OCI-LY1 (cell line): ENCODE data around the gene REPS2.
"Not testable (repeated sequence)": the region's sequence is repeated elsewhere in the genome, so short reads cannot be mapped to it uniquely, and the experiment has no call there.

ENCODE experiments used
- H2AFZ ChIP-seq: fragments of 200-600 bp; sonication (generic), shearing (Covaris generic); 2 replicates; pipeline ENCODE4 v1.6.0; 2014; ENCODE audit warnings: antibody characterized with exemption, mild to moderate bottlenecking, low read length
- H3F3A ChIP-seq: fragments of 200-600 bp; sonication (generic), shearing (Covaris generic); 2 replicates; pipeline ENCODE4 v1.6.0; 2014; ENCODE audit warnings: mild to moderate bottlenecking, antibody characterized with exemption, low read length, moderate library complexity; ENCODE audit not compliant: insufficient read depth
- H3K27ac ChIP-seq: fragments of 200-600 bp; sonication (generic); 2 replicates; pipeline ENCODE4 v1.5.1; 2014; ENCODE audit warnings: low read length, mixed run types, mild to moderate bottlenecking, low read depth; ENCODE audit not compliant: poor library complexity, severe bottlenecking
- H3K27me3 ChIP-seq: fragments of 200-600 bp; sonication (generic); 2 replicates; pipeline ENCODE4 v1.6.0; 2014; ENCODE audit warnings: antibody characterized with exemption, mild to moderate bottlenecking, low read length, moderate library complexity; ENCODE audit not compliant: insufficient read depth
- H3K36me3 ChIP-seq: fragments of 200-600 bp; sonication (generic); 2 replicates; pipeline ENCODE4 v1.6.1; 2014; ENCODE audit warnings: mild to moderate bottlenecking, antibody characterized with exemption, low read length, moderate library complexity, mixed read lengths; ENCODE audit not compliant: insufficient read depth
- H3K4me1 ChIP-seq: fragments of 200-600 bp; sonication (generic); 2 replicates; pipeline ENCODE4 v1.5.1; 2014; ENCODE audit warnings: mild to moderate bottlenecking, low read length, moderate library complexity; ENCODE audit not compliant: insufficient read depth, severe bottlenecking
- H3K4me2 ChIP-seq: fragments of 200-600 bp; sonication (generic), shearing (Covaris generic); 2 replicates; pipeline ENCODE4 v1.6.1; 2014; ENCODE audit warnings: low read length
- H3K4me3 ChIP-seq: fragments of 200-600 bp; sonication (generic); 2 replicates; pipeline ENCODE4 v1.5.1; 2014; ENCODE audit warnings: low read length, low read depth, mild to moderate bottlenecking, mixed read lengths; ENCODE audit not compliant: poor library complexity, severe bottlenecking
- H3K79me2 ChIP-seq: fragments of 200-600 bp; shearing (Covaris generic); 2 replicates; pipeline ENCODE4 v1.6.1; 2016; ENCODE audit warnings: mixed run types, low read length, mixed read lengths; ENCODE audit not compliant: insufficient read depth
- H3K9ac ChIP-seq: fragments of 200-600 bp; sonication (generic), shearing (Covaris generic); 2 replicates; pipeline ENCODE4 v1.6.1; 2014; ENCODE audit warnings: mild to moderate bottlenecking, low read length, mixed read lengths
- H3K9me2 ChIP-seq: fragments of 200-600 bp; sonication (generic), shearing (Covaris generic); 2 replicates; pipeline ENCODE4 v1.6.1; 2014; ENCODE audit warnings: low read depth, mild to moderate bottlenecking, low read length, mixed read lengths
- H3K9me3 ChIP-seq: fragments of 200-600 bp; shearing (Covaris generic); 2 replicates; pipeline ENCODE4 v1.6.1; 2014; ENCODE audit warnings: low read length, mixed read lengths
- H4K20me1 ChIP-seq: fragments of 200-600 bp; sonication (generic), shearing (Covaris generic); 2 replicates; pipeline ENCODE4 v1.6.0; 2016; ENCODE audit warnings: mild to moderate bottlenecking, low read length; ENCODE audit not compliant: insufficient read depth
- EZH2 ChIP-seq: fragments of 200-600 bp; sonication (generic), shearing (Covaris generic); IDR thresholded peaks from 2 replicates; pipeline ENCODE4 v1.8.0; 2017; ENCODE audit warnings: borderline replicate concordance, mixed run types, mild to moderate bottlenecking, antibody characterized with exemption, low read length, moderate library complexity, mixed read lengths
- TF ChIP-seq, protein P1 (sequence below): fragments of 200-600 bp; sonication (generic), shearing (Covaris generic); IDR thresholded peaks from 2 replicates; pipeline ENCODE4 v1.5.1; 2017; ENCODE audit warnings: mild to moderate bottlenecking, antibody characterized with exemption, low read length, moderate library complexity, mixed read lengths

REPS2 gene

DNA sequence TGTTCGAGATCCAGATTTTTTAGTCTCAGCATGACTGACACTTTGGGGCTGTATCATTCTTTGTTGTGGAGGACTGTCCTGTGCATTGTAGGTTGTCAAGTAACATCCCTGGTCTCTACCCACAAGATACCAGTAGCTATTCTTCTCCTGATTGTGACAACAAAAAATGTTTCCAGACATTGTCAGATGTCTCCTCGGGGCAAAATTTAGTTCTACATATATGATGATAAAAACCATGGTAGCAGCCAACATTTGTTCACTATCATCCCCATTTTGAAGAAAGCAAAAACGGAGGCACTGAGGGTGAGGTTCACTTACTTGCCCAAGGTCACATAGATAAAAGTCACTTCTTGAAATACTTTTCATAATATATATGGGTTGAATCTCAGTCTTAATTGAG is 11.3 kb downstream of the REPS2 start:
- no peak overlapping the region for H3K4me3 ChIP-seq
- no peaks in the 10 kb centered on the region for H4K20me1 ChIP-seq

DNA sequence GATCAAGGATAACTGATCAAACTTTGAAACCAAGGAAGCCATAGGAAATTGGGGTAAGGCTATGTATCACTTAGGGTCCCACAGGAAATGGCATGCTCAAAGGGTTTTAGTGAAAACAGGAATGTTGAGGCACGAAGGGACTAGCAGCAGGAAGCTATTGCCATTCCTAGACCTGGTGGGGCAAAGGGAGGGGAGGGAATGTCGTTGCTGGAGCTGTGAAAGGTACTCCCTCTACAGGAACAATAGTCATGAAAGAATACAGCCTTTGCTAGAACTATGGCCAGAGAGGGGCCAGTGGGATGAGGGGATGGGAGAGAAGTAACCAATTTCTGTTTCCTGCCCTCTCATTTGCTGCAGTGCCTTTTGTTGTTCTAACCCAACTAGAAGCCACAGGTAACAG is 11.9 kb downstream of the REPS2 start:
- H3K36me3 ChIP-seq: no peaks in the 10 kb centered on the region
- H3K9ac ChIP-seq: no peak overlapping the region
- no peaks in the 10 kb centered on the region for H4K20me1 ChIP-seq
- no peak overlapping the region for H3K4me3 ChIP-seq
- TF ChIP-seq EZH2: no peak
- TF ChIP-seq, protein P1, sequence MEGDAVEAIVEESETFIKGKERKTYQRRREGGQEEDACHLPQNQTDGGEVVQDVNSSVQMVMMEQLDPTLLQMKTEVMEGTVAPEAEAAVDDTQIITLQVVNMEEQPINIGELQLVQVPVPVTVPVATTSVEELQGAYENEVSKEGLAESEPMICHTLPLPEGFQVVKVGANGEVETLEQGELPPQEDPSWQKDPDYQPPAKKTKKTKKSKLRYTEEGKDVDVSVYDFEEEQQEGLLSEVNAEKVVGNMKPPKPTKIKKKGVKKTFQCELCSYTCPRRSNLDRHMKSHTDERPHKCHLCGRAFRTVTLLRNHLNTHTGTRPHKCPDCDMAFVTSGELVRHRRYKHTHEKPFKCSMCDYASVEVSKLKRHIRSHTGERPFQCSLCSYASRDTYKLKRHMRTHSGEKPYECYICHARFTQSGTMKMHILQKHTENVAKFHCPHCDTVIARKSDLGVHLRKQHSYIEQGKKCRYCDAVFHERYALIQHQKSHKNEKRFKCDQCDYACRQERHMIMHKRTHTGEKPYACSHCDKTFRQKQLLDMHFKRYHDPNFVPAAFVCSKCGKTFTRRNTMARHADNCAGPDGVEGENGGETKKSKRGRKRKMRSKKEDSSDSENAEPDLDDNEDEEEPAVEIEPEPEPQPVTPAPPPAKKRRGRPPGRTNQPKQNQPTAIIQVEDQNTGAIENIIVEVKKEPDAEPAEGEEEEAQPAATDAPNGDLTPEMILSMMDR: no peak
- H3K4me1 ChIP-seq: no peaks in the 10 kb centered on the region
- no peaks in the 10 kb centered on the region for H3F3A ChIP-seq
- no peaks in the 10 kb centered on the region for H3K79me2 ChIP-seq
- H3K9me2 ChIP-seq: no peaks in the 10 kb centered on the region
- H3K9me3 ChIP-seq: no peaks in the 10 kb centered on the region
- no peak overlapping the region for H2AFZ ChIP-seq
- H3K27ac ChIP-seq: no peak overlapping the region
- no peak overlapping the region for H3K4me2 ChIP-seq
- no peaks in the 10 kb centered on the region for H3K27me3 ChIP-seq

More for the DNA sequence above, 11.3 kb downstream of the REPS2 start:
- Histone ChIP-seq H3K27me3 (no peaks in the 10 kb centered on the region), H3K9me2 (no peaks in the 10 kb centered on the region), H3K4me2 (no peak overlapping the region), H3F3A (no peaks in the 10 kb centered on the region), H2AFZ (no peak overlapping the region), H3K27ac (no peak overlapping the region), H3K9ac (no peak overlapping the region), H3K9me3 (no peaks in the 10 kb centered on the region), H3K4me1 (no peaks in the 10 kb centered on the region), H3K79me2 (no peaks in the 10 kb centered on the region), H3K36me3 (no peaks in the 10 kb centered on the region)
- no peak for TF ChIP-seq EZH2
- TF ChIP-seq, protein P1: no peak

DNA sequence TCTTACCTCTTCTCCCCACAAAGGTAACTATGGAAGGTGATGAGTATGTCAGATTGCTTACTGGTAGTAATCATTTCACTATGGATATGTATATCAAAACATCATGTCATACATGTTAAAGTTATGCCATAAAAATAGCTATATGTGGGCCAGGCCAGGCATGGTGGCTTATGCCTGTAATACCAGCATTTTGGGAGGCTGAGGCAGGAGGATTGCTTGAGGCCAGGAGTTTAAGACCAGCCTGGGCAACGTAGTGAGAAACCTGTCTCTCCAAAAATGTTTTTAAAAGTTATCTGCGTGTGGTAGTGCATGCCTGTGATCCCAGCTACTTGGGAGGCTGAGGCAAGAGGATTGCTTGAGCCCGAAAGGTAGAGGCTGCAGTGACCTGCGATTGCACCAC is 16.2 kb downstream of the REPS2 start:
- H3F3A ChIP-seq, H3K27me3 ChIP-seq, H3K27ac ChIP-seq: not testable (repeated sequence)

DNA sequence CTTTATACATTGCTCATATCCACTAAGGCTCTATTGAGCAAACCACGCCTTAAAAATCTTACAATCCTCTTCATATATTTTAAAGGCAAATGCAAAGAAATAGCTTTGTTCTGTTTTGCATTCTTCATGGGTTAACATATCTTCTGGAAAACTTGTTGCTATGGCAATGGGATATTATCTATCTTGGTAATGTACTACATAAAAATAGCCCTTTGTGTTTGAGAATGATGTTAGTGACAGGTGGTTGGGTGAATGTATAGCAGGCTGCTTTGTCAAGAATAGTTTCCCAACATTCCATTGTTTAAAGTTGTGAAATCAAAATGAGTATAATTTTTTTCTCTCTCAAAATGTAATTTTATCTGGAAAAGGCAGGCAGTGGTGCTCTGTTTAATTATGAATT is 16.8 kb downstream of the REPS2 start:
- Histone ChIP-seq H3K4me3 (no peak overlapping the region), H3K4me2 (no peak overlapping the region), H3K36me3 (no peaks in the 10 kb centered on the region), H3K9ac (no peak overlapping the region), H3F3A (no peaks in the 10 kb centered on the region), H3K9me2 (no peaks in the 10 kb centered on the region), H2AFZ (no peak overlapping the region), H3K4me1 (no peaks in the 10 kb centered on the region), H3K27me3 (no peaks in the 10 kb centered on the region), H4K20me1 (no peaks in the 10 kb centered on the region), H3K27ac (no peak overlapping the region), H3K79me2 (no peaks in the 10 kb centered on the region), H3K9me3 (no peaks in the 10 kb centered on the region)
- no peak for TF ChIP-seq EZH2
- TF ChIP-seq, protein P1: no peak

More for the DNA sequence above, 16.2 kb downstream of the REPS2 start:
- H3K4me3 ChIP-seq, H2AFZ ChIP-seq, H3K9ac ChIP-seq, H3K9me2 ChIP-seq, H3K9me3 ChIP-seq, H4K20me1 ChIP-seq, H3K79me2 ChIP-seq, H3K4me1 ChIP-seq, H3K36me3 ChIP-seq, H3K4me2 ChIP-seq: not testable (repeated sequence)

DNA sequence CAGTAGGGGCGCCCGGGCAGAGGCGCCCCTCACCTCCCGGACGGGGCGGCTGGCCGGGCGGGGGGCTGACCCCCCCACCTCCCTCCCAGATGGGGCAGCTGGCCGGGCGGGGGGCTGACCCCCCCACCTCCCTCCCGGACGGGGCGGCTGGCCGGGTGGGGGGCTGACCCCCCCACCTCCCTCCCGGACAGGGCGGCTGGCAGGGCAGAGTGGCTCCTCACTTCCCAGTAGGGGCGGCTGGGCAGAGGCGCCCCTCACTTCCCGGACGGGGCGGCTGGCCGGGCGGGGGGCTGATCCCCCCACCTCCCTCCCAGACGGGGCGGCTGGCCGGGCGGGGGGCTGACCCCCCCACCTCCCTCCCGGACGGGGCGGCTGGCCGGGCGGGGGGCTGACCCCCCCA is 18.5 kb downstream of the REPS2 start:
- H3K27ac ChIP-seq, H3K9ac ChIP-seq, H3K27me3 ChIP-seq, H4K20me1 ChIP-seq, H3K79me2 ChIP-seq, H3K4me1 ChIP-seq, H3K4me3 ChIP-seq, H2AFZ ChIP-seq, H3F3A ChIP-seq, H3K9me3 ChIP-seq, H3K36me3 ChIP-seq, H3K4me2 ChIP-seq, H3K9me2 ChIP-seq: not testable (repeated sequence)
